GM21515 (cell line): ENCODE measurements around the gene FAM53B.

Experiments used
- ATAC-seq: cut with Tn5 transposase; IDR thresholded peaks from one replicate; pipeline ENCODE4 v1.9.1; 2021; ENCODE audit not compliant: unreplicated experiment

FAM53B gene

GRCh38 chr10:124649214-124649613, 95.0 kb downstream of the FAM53B start:
- no peak for ATAC-seq

DNA sequence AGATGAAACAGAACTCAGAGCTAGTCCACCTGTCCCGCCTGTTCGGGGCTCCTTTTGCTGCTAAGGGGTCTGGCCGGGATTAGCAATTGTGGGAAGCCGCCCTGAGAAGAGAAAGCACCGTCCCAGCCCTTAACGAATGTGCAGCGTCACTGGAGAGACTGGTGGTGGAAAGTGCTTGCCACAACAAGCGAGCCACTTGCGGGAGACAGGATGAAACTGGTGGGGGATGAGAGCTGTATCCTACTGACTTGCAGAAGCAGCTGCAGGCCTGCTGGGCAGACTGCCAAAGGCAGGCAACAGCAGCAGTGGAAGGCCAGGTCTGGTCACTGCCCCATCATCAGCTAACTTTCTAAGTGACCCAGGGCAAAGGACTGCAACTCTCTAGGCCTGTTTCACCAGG, 95.4 kb downstream of the FAM53B start:
- no peak for ATAC-seq

DNA sequence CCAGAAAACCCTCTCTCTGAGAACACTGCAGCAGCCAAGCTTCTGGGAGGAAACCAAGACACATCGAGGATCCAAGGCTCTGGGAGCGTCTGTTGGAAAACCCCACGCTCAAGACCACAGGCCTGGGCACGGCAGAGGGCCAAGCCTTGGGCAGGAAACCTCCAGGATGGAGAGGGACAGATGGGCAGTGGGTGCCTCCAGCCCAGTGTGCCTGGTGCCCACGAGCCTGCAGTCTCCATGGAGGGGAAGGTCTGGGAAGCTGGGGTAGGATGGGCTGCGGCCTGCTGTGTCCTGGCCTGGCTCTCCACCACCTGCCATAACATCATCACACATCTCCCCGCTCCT, 96.1 kb downstream of the FAM53B start:
- no peak for ATAC-seq

GRCh38 chr10:124647421-124648130, 96.6 kb downstream of the FAM53B start:
- ATAC-seq, result peak; percentile 76

GRCh38 chr10:124646483-124647352, 97.5 kb downstream of the FAM53B start:
- no peak for ATAC-seq

- ATAC-seq, result no peak
Observed at GRCh38 chr10:124645467-124646095, 98.6 kb downstream of the FAM53B start.

GRCh38 chr10:124644771-124645415, 99.3 kb downstream of the FAM53B start:
- no peak for ATAC-seq

- ATAC-seq, result no peak
Observed at GRCh38 chr10:124644236-124644635, 99.9 kb downstream of the FAM53B start.

DNA sequence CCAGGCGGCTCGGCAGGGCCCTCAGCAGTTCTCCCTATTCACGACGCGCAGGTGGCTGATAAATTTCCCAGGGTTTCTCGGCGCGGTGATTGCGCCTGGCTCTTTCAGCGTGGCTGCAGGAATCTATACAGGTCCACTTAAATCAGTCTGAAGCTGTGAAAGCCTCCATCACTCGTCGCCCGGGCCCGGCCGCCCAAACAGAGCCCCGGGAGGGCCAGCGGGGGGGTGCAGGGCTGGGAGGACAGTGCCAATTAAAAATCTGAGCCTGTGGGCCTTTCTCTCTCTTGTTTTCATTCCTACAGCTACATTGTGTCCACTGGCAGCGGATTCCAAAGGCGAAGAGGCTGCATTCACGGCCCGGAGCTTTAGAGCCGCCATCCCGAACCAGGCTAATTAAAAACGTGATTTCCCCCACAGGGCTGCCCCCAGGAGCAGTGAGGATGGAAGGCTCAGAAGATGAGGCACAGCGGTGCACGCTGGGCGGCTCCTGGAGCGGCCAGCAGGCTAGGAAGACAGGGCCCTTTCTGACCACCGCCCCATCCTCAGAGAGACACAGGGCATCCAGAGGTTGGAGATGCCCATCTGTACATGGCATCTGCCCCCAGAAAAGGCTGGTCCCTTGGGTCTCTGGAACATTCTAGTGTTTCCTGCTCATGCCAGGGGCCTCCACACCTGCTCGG, 100.7 kb downstream of the FAM53B start:
- no peak for ATAC-seq

DNA sequence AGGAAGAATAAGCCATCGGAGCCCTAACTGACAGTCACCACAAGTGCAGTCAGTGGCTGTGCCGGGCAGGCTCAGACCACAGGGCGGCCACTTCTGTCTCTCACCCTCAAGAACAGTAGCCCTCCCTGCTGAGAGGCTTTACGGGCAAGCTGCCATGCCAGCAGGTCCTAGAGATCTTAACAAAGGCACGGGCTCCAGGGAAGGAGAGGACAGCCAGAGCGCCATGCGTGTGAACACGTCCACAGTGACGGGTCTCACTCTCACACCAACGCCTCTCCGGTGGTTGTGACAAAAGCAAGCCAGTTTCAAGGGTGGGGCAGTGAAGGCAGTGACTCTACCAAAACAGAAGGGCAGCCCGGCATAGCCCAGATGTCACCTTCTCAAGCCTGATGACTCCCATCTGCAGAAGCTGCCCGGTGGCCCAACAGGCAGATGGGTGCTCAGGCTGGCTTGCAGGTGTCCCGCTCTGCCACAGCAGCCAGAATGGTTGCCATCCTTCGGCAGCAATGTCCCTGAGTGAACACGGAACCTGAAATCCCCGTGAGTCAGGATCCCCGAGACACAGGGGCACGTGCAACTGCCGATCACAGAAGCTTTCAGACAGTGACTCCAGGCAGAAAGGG, 102.0 kb downstream of the FAM53B start:
- no peak for ATAC-seq

DNA sequence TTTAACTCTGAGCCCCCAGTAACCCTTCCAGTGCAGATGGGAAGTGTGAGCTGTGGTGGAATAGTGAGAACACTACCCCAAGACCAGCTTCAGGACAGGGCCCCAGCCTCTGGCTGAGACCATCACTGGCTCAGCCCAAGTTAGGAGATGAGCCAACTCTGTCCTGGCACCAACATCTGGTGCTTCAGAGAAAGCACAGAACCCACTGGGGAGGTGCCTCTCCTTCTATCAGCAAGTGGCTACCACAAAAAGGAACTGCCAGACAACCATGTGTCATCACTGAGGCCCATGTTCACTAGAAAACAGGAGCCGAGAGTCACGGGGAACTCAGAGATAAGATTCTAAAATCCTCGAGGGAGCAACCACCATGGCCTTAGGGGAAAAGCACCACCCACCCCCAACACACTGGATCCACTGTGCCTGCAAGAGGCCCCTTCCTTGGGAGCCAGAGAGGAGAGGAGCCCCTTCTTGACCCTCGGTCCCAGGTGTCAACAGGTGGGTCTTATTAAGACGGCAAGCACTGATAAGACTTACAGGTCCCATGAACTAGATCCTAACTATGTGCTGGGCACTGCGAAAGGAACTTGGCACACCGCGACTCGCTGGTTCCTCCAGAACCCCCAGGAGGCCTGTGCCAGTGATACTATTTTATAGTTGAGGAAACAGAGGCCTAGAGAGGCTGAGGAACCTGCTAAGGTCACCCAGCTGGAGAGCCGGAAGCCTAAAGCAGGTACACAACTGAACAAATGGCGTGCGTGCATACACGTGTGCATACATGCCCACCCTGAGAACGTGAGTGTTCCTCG, 102.7 kb downstream of the FAM53B start:
- peak; percentile 43 for ATAC-seq

GRCh38 chr10:124640538-124641231, 103.5 kb downstream of the FAM53B start:
- peak; percentile 50 for ATAC-seq

DNA sequence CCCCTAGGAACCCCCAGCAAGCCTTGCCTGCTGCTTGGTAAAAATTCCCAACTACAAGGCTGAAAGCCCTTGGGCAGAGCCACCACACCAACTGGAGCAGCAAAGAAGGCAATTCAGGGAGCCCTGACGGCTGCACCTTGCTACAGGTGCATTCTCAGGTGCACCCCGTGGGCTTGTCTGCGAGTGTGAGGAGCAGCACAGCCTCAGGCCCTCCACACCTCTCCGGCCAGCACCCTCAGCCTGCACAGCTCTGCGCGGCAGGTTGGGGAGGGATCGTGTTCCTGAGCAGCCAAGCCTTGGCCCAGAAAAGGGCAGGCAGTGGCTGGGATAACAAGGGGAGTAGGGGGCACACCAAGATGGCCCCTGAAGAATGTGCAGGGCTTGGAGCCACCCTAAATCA, 104.1 kb downstream of the FAM53B start:
- no peak for ATAC-seq

GRCh38 chr10:124639646-124640045, 104.5 kb downstream of the FAM53B start:
- ATAC-seq, result no peak

- no peak for ATAC-seq
Observed at GRCh38 chr10:124639206-124639605, 105.0 kb downstream of the FAM53B start.

DNA sequence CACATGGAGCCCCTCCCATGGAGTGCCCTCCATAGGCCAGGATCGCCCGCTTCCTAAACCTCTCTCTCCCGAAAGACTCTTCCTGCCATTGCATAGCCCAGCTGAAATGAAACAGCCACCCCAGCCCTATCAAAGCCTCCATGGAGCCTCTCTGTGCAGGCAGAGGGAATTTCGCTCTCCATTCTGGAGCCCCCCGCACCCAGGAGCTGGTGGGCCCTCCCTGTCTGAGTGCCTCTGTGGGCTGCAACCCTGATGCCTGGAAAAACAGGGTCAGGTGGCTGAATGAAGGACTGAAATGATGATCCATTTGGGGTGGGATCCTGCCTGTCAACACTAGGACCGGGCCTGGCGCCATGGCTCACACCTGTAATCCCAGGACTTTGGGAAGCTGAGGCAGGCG, 106.4 kb downstream of the FAM53B start:
- ATAC-seq, result no peak

GRCh38 chr10:124637091-124637700, 107.0 kb downstream of the FAM53B start:
- ATAC-seq, result no peak

GRCh38 chr10:124636271-124636995, 107.7 kb downstream of the FAM53B start:
- no peak for ATAC-seq
